OCI-LY7 (cell line): ENCODE results near the gene DNAJB14. TPM values are rescaled to one million over a fixed set of nuclear protein-coding genes. Genes with fewer than 3 reads are reported as not detected.

Source experiments
- BruUV-seq: library from RNA; stranded (reverse); fragments of 400-500 nt; replicated peaks from 2 replicates; lab custom pipeline; 2021; lab: Mats Ljungman, UMichigan
- CTCF ChIA-PET: fragments of 300-600 bp; sonication (Branson Sonifier 250); formaldehyde crosslinking; loops from one replicate; lab custom pipeline; 2022; ENCODE audit warnings: antibody characterized with exemption; ENCODE audit not compliant: unreplicated experiment; lab: Charles Lee
- POLR2A ChIA-PET: fragments of 300-600 bp; sonication (Branson Sonifier 250); formaldehyde crosslinking; loops from one replicate; lab custom pipeline; 2022; ENCODE audit warnings: antibody characterized with exemption; lab: Charles Lee
- DNase-seq: peaks from one replicate; pipeline ENCODE4 v3.0.0-alpha.2; 2015; ENCODE audit warnings: low spot score
- H2AFZ ChIP-seq: fragments of 200-600 bp; sonication (generic), shearing (Covaris generic); 2 replicates; pipeline ENCODE4 v1.6.1; 2014; ENCODE audit warnings: mild to moderate bottlenecking, antibody characterized with exemption, low read length, moderate library complexity
- H3K27ac ChIP-seq: fragments of 200-600 bp; sonication (generic); 2 replicates; pipeline ENCODE4 v1.5.1; 2014; ENCODE audit warnings: mixed run types, low read depth, mild to moderate bottlenecking, moderate library complexity, low read length, inconsistent platforms; ENCODE audit not compliant: poor library complexity, severe bottlenecking
- H3K36me3 ChIP-seq: fragments of 200-600 bp; sonication (generic); 2 replicates; pipeline ENCODE4 v1.6.1; 2014; ENCODE audit warnings: mild to moderate bottlenecking, antibody characterized with exemption, low read length, moderate library complexity, mixed read lengths; ENCODE audit not compliant: insufficient read depth
- H3K4me1 ChIP-seq: fragments of 200-600 bp; sonication (generic); 2 replicates; pipeline ENCODE4 v1.5.1; 2014; ENCODE audit warnings: mild to moderate bottlenecking, low read length; ENCODE audit not compliant: insufficient read depth, poor library complexity, severe bottlenecking
- H3K4me2 ChIP-seq: fragments of 200-600 bp; sonication (generic); 2 replicates; pipeline ENCODE4 v1.6.1; 2014; ENCODE audit warnings: mild to moderate bottlenecking, low read length
- H3K4me3 ChIP-seq: fragments of 200-600 bp; sonication (generic); 2 replicates; pipeline ENCODE4 v1.5.1; 2014; ENCODE audit warnings: mild to moderate bottlenecking, low read depth, low read length; ENCODE audit not compliant: poor library complexity, severe bottlenecking
- H3K79me2 ChIP-seq: fragments of 200-600 bp; sonication (generic); 2 replicates; pipeline ENCODE4 v1.6.1; 2016; ENCODE audit warnings: low read depth, mild to moderate bottlenecking, low read length, moderate library complexity, mixed read lengths; ENCODE audit not compliant: insufficient read depth
- H3K9me2 ChIP-seq: fragments of 200-600 bp; sonication (generic); 2 replicates; pipeline ENCODE4 v1.6.1; 2016; ENCODE audit warnings: mild to moderate bottlenecking, low read length, mixed read lengths; ENCODE audit not compliant: insufficient read depth
- H3K9me3 ChIP-seq: fragments of 200-600 bp; sonication (generic); 2 replicates; pipeline ENCODE4 v1.6.1; 2014; ENCODE audit warnings: mild to moderate bottlenecking, mixed run types, low read length, mixed read lengths
- H4K20me1 ChIP-seq: fragments of 200-600 bp; sonication (generic); 2 replicates; pipeline ENCODE4 v1.6.1; 2014; ENCODE audit warnings: mild to moderate bottlenecking, antibody characterized with exemption, low read length, moderate library complexity, mixed read lengths; ENCODE audit not compliant: insufficient read depth
- EZH2phosphoT487 ChIP-seq: fragments of 200-600 bp; sonication (generic); IDR thresholded peaks from 2 replicates; pipeline ENCODE4 v1.6.1; 2018; ENCODE audit warnings: low read depth, borderline replicate concordance, mild to moderate bottlenecking, mixed run types, antibody characterized with exemption, low read length, moderate library complexity, mixed read lengths
- intact Hi-C: fragments of 100-400 bp; cut with micrococcal nuclease; formaldehyde crosslinking; loops from one replicate; pipeline ENCODE4 v1.10.0; 2022; ENCODE audit not compliant: unreplicated experiment
- total RNA-seq, 2 experiments: library from RNA; depleted of rRNA in 1 of 2; stranded (reverse); fragments of >200 nt in 1 of 2; shearing (Covaris generic) in 1 of 2; gene quantifications; 2 replicates each; pipeline ENCODE4 v1.2.3, GENCODE V29; 2014 to 2022
- TF ChIP-seq, protein P1 (sequence below): fragments of 200-600 bp; sonication (generic); conservative IDR thresholded peaks from 2 replicates; pipeline ENCODE4 v1.5.1; 2014; ENCODE audit warnings: mild to moderate bottlenecking, antibody characterized with exemption, low read length, moderate library complexity, mixed read lengths

The DNAJB14 gene
- total RNA-seq, 2 experiments from 2014 or later = 13.3 to 44.9 TPM

DNA sequence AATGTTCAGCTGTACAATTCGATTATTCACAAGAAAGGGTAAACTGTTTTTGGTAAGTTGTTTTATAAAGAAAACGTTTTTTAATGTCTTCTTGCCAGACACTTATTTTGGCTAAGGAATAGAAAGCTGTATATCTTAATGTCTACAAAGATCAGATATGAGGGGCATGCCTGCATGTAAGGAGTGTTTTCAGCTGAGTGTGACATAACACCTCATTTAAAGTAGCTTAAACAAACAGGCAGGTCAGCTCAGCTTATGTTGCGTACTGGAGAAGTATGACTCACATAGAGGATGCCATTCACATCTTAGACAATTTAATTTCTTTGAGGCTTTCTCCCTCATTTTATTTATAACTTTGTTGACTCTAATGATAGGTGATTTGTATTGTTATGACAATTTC is 82.6 kb downstream of the DNAJB14 start:
- H3K27ac ChIP-seq = no peak overlapping the region
- no peak overlapping the region for H2AFZ ChIP-seq
- no peaks in the 10 kb centered on the region for H4K20me1 ChIP-seq
- BruUV-seq = no TSS peak
- no peak for TF ChIP-seq EZH2phosphoT487
- TF ChIP-seq, protein P1, sequence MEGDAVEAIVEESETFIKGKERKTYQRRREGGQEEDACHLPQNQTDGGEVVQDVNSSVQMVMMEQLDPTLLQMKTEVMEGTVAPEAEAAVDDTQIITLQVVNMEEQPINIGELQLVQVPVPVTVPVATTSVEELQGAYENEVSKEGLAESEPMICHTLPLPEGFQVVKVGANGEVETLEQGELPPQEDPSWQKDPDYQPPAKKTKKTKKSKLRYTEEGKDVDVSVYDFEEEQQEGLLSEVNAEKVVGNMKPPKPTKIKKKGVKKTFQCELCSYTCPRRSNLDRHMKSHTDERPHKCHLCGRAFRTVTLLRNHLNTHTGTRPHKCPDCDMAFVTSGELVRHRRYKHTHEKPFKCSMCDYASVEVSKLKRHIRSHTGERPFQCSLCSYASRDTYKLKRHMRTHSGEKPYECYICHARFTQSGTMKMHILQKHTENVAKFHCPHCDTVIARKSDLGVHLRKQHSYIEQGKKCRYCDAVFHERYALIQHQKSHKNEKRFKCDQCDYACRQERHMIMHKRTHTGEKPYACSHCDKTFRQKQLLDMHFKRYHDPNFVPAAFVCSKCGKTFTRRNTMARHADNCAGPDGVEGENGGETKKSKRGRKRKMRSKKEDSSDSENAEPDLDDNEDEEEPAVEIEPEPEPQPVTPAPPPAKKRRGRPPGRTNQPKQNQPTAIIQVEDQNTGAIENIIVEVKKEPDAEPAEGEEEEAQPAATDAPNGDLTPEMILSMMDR = no peak
- no peak overlapping the region for H3K4me3 ChIP-seq
- intact Hi-C loops = loop anchor here (1.0 kb wide), 1 partner anchor 35 kb away; no protein-coding TSS in a partner anchor
- H3K36me3 ChIP-seq = peaks cover 93% of the 10 kb centered on the region
- no peak for DNase-seq
- H3K9me3 ChIP-seq = no peaks in the 10 kb centered on the region
- no peaks in the 10 kb centered on the region for H3K9me2 ChIP-seq
- H3K79me2 ChIP-seq = peaks cover 12% of the 10 kb centered on the region; the same call in 1 of the 2 replicates
- ChIA-PET CTCF (no interaction called here), POLR2A (interaction anchor here (0.7 kb wide), 2 partner anchors 16 to 26 kb away, joined by 4 to 5 read pairs; no protein-coding TSS in a partner anchor)
- no peak overlapping the region for H3K4me2 ChIP-seq
- H3K4me1 ChIP-seq = peaks cover 25% of the 10 kb centered on the region

DNA sequence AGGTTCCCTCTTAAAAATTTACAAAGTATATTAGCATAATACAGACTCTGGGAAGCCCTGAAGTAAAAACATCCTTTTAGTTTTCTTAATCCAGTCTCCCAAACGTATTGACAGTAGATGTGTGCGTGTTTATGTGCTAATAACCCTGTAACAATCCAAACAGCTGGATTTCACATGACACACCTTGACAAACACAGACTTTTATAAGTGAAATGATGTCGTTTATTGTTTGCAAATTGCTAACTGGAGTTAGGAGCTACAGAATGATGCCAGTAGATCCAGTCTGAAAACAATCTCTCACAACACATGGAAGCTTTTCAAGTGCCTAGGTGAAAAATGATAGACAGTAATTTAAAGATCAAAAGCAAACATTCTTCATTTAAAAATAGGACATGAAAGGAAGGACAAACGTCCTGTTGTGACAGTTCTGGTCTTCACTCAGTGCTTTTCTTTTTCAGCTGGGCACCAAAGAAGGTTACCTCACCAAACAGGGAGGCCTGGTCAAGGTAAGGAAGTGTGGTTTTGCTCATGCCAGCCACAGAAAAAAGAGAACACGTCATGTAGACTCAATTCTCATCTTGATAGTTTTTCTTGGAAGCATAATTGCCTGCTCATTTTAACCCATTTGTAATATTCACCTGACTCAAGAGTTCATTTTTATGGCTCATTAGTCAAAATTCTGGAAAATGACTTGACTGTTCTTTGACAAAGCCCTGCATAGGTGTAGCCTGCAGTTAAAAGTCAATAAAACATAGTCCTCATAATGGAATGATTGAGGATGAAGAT is 85.1 kb downstream of the DNAJB14 start:
- BruUV-seq = no TSS peak
- no peak overlapping the region for H2AFZ ChIP-seq
- no peak overlapping the region for H3K4me3 ChIP-seq
- H3K27ac ChIP-seq = no peak overlapping the region
- no peaks in the 10 kb centered on the region for H4K20me1 ChIP-seq
- intact Hi-C loops = no loop called here
- no peaks in the 10 kb centered on the region for H3K9me3 ChIP-seq
- H3K9me2 ChIP-seq = no peaks in the 10 kb centered on the region
- ChIA-PET POLR2A (interaction anchor here (0.6 to 1.3 kb wide), 4 partner anchors 8 to 712 kb away, joined by 3 to 4 read pairs (median 3); no protein-coding TSS in a partner anchor), CTCF (no interaction called here)
- H3K4me1 ChIP-seq = peaks cover 32% of the 10 kb centered on the region
- no peak overlapping the region for H3K4me2 ChIP-seq
- no peak for DNase-seq
- H3K79me2 ChIP-seq = peaks cover 12% of the 10 kb centered on the region; the same call in 1 of the 2 replicates
- peaks cover 92% of the 10 kb centered on the region for H3K36me3 ChIP-seq
- TF ChIP-seq, protein P1 = no peak
- TF ChIP-seq EZH2phosphoT487 = no peak

DNA sequence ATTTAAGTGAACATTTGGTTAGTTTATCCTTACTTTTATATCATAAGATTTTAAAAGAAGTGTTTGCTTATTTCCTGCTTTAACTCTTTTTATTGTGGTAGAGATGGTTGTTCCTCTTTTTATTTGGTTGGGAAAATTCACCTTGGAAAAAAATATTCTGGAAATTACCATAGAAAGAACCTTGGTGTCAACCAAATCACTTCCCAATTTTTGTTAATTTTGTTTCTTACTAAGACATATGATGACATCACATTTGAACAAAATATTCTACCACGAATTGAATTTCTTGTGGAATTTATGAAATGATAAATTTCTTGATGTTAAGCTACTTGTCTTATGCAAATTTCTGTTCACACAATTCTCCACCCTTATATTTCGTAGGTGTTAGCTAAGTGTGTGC is 85.9 kb downstream of the DNAJB14 start:
- H4K20me1 ChIP-seq = no peaks in the 10 kb centered on the region
- no peak overlapping the region for H2AFZ ChIP-seq
- ChIA-PET CTCF (no interaction called here), POLR2A (interaction anchor here (0.6 to 2.2 kb wide), 5 partner anchors 14 to 711 kb away, joined by 3 to 11 read pairs (median 4); no protein-coding TSS in a partner anchor)
- H3K4me1 ChIP-seq = peaks cover 40% of the 10 kb centered on the region
- TF ChIP-seq, protein P1 = no peak
- no peak for TF ChIP-seq EZH2phosphoT487
- H3K79me2 ChIP-seq = peaks cover 12% of the 10 kb centered on the region; the same call in 1 of the 2 replicates
- no peak overlapping the region for H3K27ac ChIP-seq
- H3K4me2 ChIP-seq = no peak overlapping the region
- DNase-seq = no peak
- no peaks in the 10 kb centered on the region for H3K9me3 ChIP-seq
- intact Hi-C loops = no loop called here
- H3K36me3 ChIP-seq = peaks cover 94% of the 10 kb centered on the region
- no peak overlapping the region for H3K4me3 ChIP-seq
- H3K9me2 ChIP-seq = no peaks in the 10 kb centered on the region
- no TSS peak for BruUV-seq
